Measurements from ENCODE around the gene CUL9. TPM values are rescaled to one million over a fixed set of nuclear protein-coding genes. Genes with fewer than 3 reads are reported as not detected.
A peak's percentile ranks its signal among the peaks of the same experiment; 100 is the strongest.

Gene CUL9
- total and polyA plus RNA-seq, 3 experiments from 2014 or later: 9.0 to 38.3 (median 35.3) TPM

- ChIA-PET POLR2A (no interaction called here), CTCF (no interaction called here)
- no peak for DNase-seq
- Histone ChIP-seq H3K36me3 (ENCODE audit: insufficient read depth, low read length) (peaks cover 11% of the 10 kb centered on the region), H3K27ac (ENCODE audit: low read depth, low read length) (no peak overlapping the region), H3K4me1 (ENCODE audit: insufficient read depth, low read length) (peaks cover 28% of the 10 kb centered on the region), H3K27me3 (ENCODE audit: insufficient read depth, low read length, poor library complexity, severe bottlenecking) (no peaks in the 10 kb centered on the region), H3K4me3 (ENCODE audit: low read length) (no peak overlapping the region), H3K9me3 (ENCODE audit: low read length) (no peaks in the 10 kb centered on the region)
- H3K9me3 Mint-ChIP-seq: no peaks in the 10 kb centered on the region
- H3K4me3 Mint-ChIP-seq: no peak overlapping the region
- peaks cover 19 to 43% (median 41%) of the 10 kb centered on the region in 3 donors for H3K4me1 Mint-ChIP-seq
- H3K27ac Mint-ChIP-seq: peak overlapping the region in 2 of 8 donors; percentile 9 to 21
- no peaks in the 10 kb centered on the region for H3K27me3 Mint-ChIP-seq
- H3K36me3 Mint-ChIP-seq: peaks cover 9 to 79% (median 22%) of the 10 kb centered on the region in 3 donors
Measured at GRCh38 chr6:43189776-43190304, 7.8 kb downstream of the CUL9 start.

GRCh38 chr6:43192911-43193310, 10.9 kb downstream of the CUL9 start:
- no peak for DNase-seq
- peaks cover 6 to 21% (median 18%) of the 10 kb centered on the region in 3 donors for H3K4me1 Mint-ChIP-seq
- peak overlapping the region in 3 of 8 donors; percentile 27 to 74 (median 49) for H3K27ac Mint-ChIP-seq
- POLR2A ChIA-PET: no interaction called here
- H3K4me1 ChIP-seq (ENCODE audit: insufficient read depth, low read length): peaks cover 4% of the 10 kb centered on the region
- H3K27ac ChIP-seq (ENCODE audit: low read depth, low read length): no peak overlapping the region
- no peaks in the 10 kb centered on the region for H3K9me3 ChIP-seq (ENCODE audit: low read length)
- no peaks in the 10 kb centered on the region for H3K27me3 Mint-ChIP-seq
- no peak overlapping the region for H3K4me3 Mint-ChIP-seq
- H3K27me3 ChIP-seq (ENCODE audit: insufficient read depth, low read length, poor library complexity, severe bottlenecking): no peaks in the 10 kb centered on the region
- H3K9me3 Mint-ChIP-seq: no peaks in the 10 kb centered on the region
- H3K36me3 ChIP-seq (ENCODE audit: insufficient read depth, low read length): peaks cover 23% of the 10 kb centered on the region
- CTCF ChIA-PET: no interaction called here
- peaks cover 3 to 76% (median 22%) of the 10 kb centered on the region in 3 donors for H3K36me3 Mint-ChIP-seq
- no peak overlapping the region for H3K4me3 ChIP-seq (ENCODE audit: low read length)

GRCh38 chr6:43193929-43194328, 11.9 kb downstream of the CUL9 start:
- H3K36me3 ChIP-seq (ENCODE audit: insufficient read depth, low read length): peaks cover 22% of the 10 kb centered on the region
- ChIA-PET POLR2A (no interaction called here), CTCF (no interaction called here)
- Mint-ChIP-seq H3K4me1 (peaks cover 6 to 16% (median 16%) of the 10 kb centered on the region in 3 donors), H3K9me3 (no peaks in the 10 kb centered on the region), H3K27ac (peak overlapping the region in 1 of 8 donors; percentile 70), H3K4me3 (no peak overlapping the region), H3K27me3 (no peaks in the 10 kb centered on the region), H3K36me3 (peaks cover 3 to 66% (median 21%) of the 10 kb centered on the region in 3 donors)
- H3K27me3 ChIP-seq (ENCODE audit: insufficient read depth, low read length, poor library complexity, severe bottlenecking): no peaks in the 10 kb centered on the region
- DNase-seq: no peak
- peaks cover 4% of the 10 kb centered on the region for H3K4me1 ChIP-seq (ENCODE audit: insufficient read depth, low read length)
- no peak overlapping the region for H3K4me3 ChIP-seq (ENCODE audit: low read length)
- H3K9me3 ChIP-seq (ENCODE audit: low read length): no peaks in the 10 kb centered on the region
- no peak overlapping the region for H3K27ac ChIP-seq (ENCODE audit: low read depth, low read length)

GRCh38 chr6:43196337-43196736, 14.3 kb downstream of the CUL9 start:
- no peak for DNase-seq
- Mint-ChIP-seq H3K27me3 (no peaks in the 10 kb centered on the region), H3K4me1 (peaks cover 0 to 4% (median 0%) of the 10 kb centered on the region in 3 donors), H3K9me3 (no peaks in the 10 kb centered on the region), H3K36me3 (peaks cover 3 to 75% (median 31%) of the 10 kb centered on the region in 3 donors), H3K27ac (no peak overlapping the region), H3K4me3 (no peak overlapping the region)
- no peaks in the 10 kb centered on the region for H3K9me3 ChIP-seq (ENCODE audit: low read length)
- CTCF ChIA-PET: no interaction called here
- peaks cover 22% of the 10 kb centered on the region for H3K36me3 ChIP-seq (ENCODE audit: insufficient read depth, low read length)
- H3K4me1 ChIP-seq (ENCODE audit: insufficient read depth, low read length): no peaks in the 10 kb centered on the region
- H3K27ac ChIP-seq (ENCODE audit: low read depth, low read length): no peak overlapping the region
- no peaks in the 10 kb centered on the region for H3K27me3 ChIP-seq (ENCODE audit: insufficient read depth, low read length, poor library complexity, severe bottlenecking)
- H3K4me3 ChIP-seq (ENCODE audit: low read length): no peak overlapping the region
- POLR2A ChIA-PET: interaction anchor here (0.7 kb wide), 1 partner anchor 210 kb away, joined by 3 read pairs; no protein-coding TSS in a partner anchor

- H3K36me3 ChIP-seq (ENCODE audit: insufficient read depth, low read length): peaks cover 18% of the 10 kb centered on the region
- H3K27ac ChIP-seq (ENCODE audit: low read depth, low read length): no peak overlapping the region
- H3K9me3 ChIP-seq (ENCODE audit: low read length): no peaks in the 10 kb centered on the region
- H3K4me3 ChIP-seq (ENCODE audit: low read length): no peak overlapping the region
- no peaks in the 10 kb centered on the region for H3K27me3 Mint-ChIP-seq
- ChIA-PET POLR2A (no interaction called here), CTCF (interaction anchor here (4.8 kb wide), 1 partner anchor 29 kb away, joined by 15 read pairs; the partner anchor contains the start of gene DNPH1)
- H3K27me3 ChIP-seq (ENCODE audit: insufficient read depth, low read length, poor library complexity, severe bottlenecking): no peaks in the 10 kb centered on the region
- H3K4me1 ChIP-seq (ENCODE audit: insufficient read depth, low read length): no peaks in the 10 kb centered on the region
- peaks cover 0 to 72% (median 29%) of the 10 kb centered on the region in 3 donors for H3K36me3 Mint-ChIP-seq
- no peaks in the 10 kb centered on the region for H3K4me1 Mint-ChIP-seq
- H3K4me3 Mint-ChIP-seq: no peak overlapping the region
- no peak for DNase-seq
- peak overlapping the region in 3 of 8 donors; percentile 11 to 65 (median 25) for H3K27ac Mint-ChIP-seq
- H3K9me3 Mint-ChIP-seq: no peaks in the 10 kb centered on the region
Measured at GRCh38 chr6:43199912-43200311, 17.9 kb downstream of the CUL9 start.

GRCh38 chr6:43200541-43200940, 18.5 kb downstream of the CUL9 start:
- ChIA-PET POLR2A (no interaction called here), CTCF (interaction anchor here (4.8 kb wide), 1 partner anchor 29 kb away, joined by 15 read pairs; the partner anchor contains the start of gene DNPH1)
- peaks cover 0 to 71% (median 25%) of the 10 kb centered on the region in 3 donors for H3K36me3 Mint-ChIP-seq
- Histone ChIP-seq H3K36me3 (ENCODE audit: insufficient read depth, low read length) (peaks cover 12% of the 10 kb centered on the region), H3K4me3 (ENCODE audit: low read length) (no peak overlapping the region), H3K27me3 (ENCODE audit: insufficient read depth, low read length, poor library complexity, severe bottlenecking) (no peaks in the 10 kb centered on the region), H3K27ac (ENCODE audit: low read depth, low read length) (no peak overlapping the region), H3K9me3 (ENCODE audit: low read length) (no peaks in the 10 kb centered on the region), H3K4me1 (ENCODE audit: insufficient read depth, low read length) (no peaks in the 10 kb centered on the region)
- no peak for DNase-seq
- H3K4me1 Mint-ChIP-seq: no peaks in the 10 kb centered on the region
- H3K27me3 Mint-ChIP-seq: no peaks in the 10 kb centered on the region
- no peak overlapping the region for H3K4me3 Mint-ChIP-seq
- H3K27ac Mint-ChIP-seq: peak overlapping the region in 2 of 8 donors; percentile 52 to 65
- H3K9me3 Mint-ChIP-seq: no peaks in the 10 kb centered on the region

GRCh38 chr6:43202451-43202850, 20.5 kb downstream of the CUL9 start:
- no peak overlapping the region for H3K27ac ChIP-seq (ENCODE audit: low read depth, low read length)
- H3K4me1 ChIP-seq (ENCODE audit: insufficient read depth, low read length): no peaks in the 10 kb centered on the region
- H3K4me3 ChIP-seq (ENCODE audit: low read length): no peak overlapping the region
- H3K4me1 Mint-ChIP-seq: no peaks in the 10 kb centered on the region
- no peak overlapping the region for H3K4me3 Mint-ChIP-seq
- peak overlapping the region in 1 of 8 donors; percentile 47 for H3K27ac Mint-ChIP-seq
- H3K36me3 ChIP-seq (ENCODE audit: insufficient read depth, low read length): no peaks in the 10 kb centered on the region
- CTCF ChIA-PET: interaction anchor here (4.8 kb wide), 1 partner anchor 27 kb away, joined by 15 read pairs; the partner anchor contains the start of gene DNPH1
- no peak for DNase-seq
- H3K27me3 ChIP-seq (ENCODE audit: insufficient read depth, low read length, poor library complexity, severe bottlenecking): no peaks in the 10 kb centered on the region
- H3K9me3 Mint-ChIP-seq: no peaks in the 10 kb centered on the region
- POLR2A ChIA-PET: no interaction called here
- peaks cover 0 to 69% (median 26%) of the 10 kb centered on the region in 3 donors for H3K36me3 Mint-ChIP-seq
- H3K9me3 ChIP-seq (ENCODE audit: low read length): no peaks in the 10 kb centered on the region
- H3K27me3 Mint-ChIP-seq: no peaks in the 10 kb centered on the region

GRCh38 chr6:43203029-43203717, 21.2 kb downstream of the CUL9 start:
- no peaks in the 10 kb centered on the region for H3K36me3 ChIP-seq (ENCODE audit: insufficient read depth, low read length)
- Mint-ChIP-seq H3K4me3 (no peak overlapping the region), H3K36me3 (peaks cover 0 to 68% (median 25%) of the 10 kb centered on the region in 3 donors), H3K4me1 (no peaks in the 10 kb centered on the region), H3K9me3 (no peaks in the 10 kb centered on the region), H3K27ac (peak overlapping the region in 1 of 8 donors; percentile 29), H3K27me3 (no peaks in the 10 kb centered on the region)
- POLR2A ChIA-PET: no interaction called here
- H3K4me3 ChIP-seq (ENCODE audit: low read length): no peak overlapping the region
- no peaks in the 10 kb centered on the region for H3K27me3 ChIP-seq (ENCODE audit: insufficient read depth, low read length, poor library complexity, severe bottlenecking)
- H3K9me3 ChIP-seq (ENCODE audit: low read length): no peaks in the 10 kb centered on the region
- H3K27ac ChIP-seq (ENCODE audit: low read depth, low read length): no peak overlapping the region
- CTCF ChIA-PET: interaction anchor here (4.8 kb wide), 1 partner anchor 26 kb away, joined by 15 read pairs; the partner anchor contains the start of gene DNPH1
- no peak for DNase-seq
- H3K4me1 ChIP-seq (ENCODE audit: insufficient read depth, low read length): no peaks in the 10 kb centered on the region

All from CD8-positive, alpha-beta memory T cell (primary cell).